ENCODE data around the gene ABCG4.
"Not testable (repeated sequence)": the region's sequence is repeated elsewhere in the genome, so short reads cannot be mapped to it uniquely, and the experiment has no call there.

The ABCG4 gene

DNA sequence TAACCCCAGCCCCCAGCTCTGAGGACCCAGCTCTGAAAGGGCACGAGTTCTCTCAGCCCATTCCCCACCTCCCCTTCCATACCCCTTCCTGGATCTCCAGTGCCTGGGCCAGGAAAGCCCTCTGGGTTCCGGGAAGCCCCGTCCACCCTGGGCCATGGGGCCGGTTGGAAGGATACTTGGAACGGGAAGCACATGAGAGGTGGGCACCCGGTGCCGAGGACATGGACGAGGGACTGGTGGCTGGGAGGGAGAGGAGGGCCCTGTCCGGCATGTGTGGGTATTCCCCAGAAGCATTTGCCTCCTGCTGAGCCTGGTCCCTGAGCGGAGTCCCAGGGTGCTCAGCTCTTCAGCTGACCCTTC is 32.6 kb upstream of the ABCG4 start:
- DNase-seq: no peak

DNA sequence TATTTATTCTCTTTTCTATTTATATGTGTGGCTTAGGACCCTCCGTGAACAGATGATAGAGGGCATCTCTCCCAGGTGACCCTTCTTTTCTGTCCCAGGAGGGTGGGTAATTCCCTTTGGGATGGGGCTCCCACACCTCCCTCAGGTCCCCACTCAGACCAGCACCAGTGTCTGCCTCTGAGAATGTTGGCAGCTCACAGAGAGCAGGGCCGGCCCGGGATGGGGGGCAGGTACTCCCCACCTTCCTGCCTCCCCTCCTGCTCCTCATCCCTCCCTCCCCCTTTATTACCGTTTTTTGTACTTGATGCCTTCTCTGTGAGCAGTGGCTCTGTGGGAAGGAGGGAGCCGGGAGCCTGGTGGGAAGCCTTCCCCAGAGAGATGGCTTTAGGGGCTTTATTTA is 32.3 kb upstream of the ABCG4 start:
- DNase-seq: no peak

DNA sequence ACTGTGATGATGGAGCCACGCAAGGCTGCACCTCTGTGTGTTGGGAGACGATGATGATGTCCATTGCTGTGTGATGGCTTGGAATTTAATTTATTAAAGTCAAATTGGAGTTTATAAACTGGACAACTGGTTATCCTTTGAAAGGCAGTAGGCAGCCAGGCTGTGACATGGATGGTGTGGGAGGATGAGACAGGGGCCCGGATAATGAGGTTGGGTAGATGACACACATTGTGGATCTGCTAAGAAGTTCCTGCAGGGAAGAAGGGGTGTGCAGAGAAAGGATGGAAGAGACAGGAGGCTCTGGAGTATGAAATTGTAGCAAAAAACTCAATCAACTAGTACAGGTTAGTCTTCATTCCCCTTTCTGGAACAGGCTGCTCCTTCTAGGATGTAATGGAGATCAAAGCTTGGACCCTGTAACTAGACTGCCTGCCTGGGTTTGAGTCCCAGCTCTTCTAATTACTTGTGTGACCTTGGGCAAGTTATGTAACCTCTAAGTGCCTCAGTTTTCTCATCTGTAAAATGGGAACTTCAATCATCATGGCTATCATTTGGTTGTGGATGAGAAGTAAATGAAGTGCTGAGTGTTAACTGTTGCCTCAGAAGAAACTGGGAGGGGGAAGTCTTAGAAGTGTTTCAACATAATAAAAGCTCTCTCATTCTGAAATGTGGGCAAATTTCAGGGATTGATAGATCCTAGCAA is 31.7 kb upstream of the ABCG4 start:
- DNase-seq: no peak

DNA sequence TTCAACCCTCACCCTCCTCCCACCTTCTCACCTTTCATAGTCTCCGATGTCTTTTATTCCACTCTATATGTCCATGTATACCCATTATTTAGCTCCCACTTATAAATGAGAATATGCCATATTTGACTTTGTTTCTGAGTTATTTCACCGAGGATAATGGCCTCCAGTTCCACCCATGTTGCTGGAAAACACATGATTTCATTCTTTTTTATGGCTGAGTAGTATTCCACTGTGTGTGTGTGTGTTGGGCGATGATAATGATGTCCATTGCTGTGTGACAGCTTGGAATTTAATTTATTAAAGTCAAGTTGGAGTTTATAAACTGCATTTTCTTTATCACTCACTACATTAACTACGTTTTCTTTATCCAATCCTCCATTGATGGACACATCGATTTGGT is 30.6 kb upstream of the ABCG4 start:
- DNase-seq: no peak

DNA sequence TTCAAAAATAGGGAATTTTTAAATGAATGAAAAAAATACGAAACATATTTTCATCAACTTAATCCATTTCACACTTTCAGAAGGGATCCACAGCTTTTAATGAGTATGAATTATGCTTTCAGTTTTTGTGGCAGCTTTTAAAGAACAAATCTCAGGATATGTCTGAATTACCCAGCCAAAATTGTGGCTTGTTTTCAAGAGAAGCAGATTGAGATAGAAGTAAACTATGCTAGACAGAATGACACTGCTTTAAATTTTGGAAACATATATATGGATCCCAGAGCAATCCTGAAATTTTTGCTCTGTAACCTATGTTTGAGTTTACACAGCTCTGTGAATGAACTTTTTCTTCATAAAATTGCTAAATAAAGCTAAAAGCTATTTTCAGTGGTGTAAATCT is 29.9 kb upstream of the ABCG4 start:
- no peak for DNase-seq

DNA sequence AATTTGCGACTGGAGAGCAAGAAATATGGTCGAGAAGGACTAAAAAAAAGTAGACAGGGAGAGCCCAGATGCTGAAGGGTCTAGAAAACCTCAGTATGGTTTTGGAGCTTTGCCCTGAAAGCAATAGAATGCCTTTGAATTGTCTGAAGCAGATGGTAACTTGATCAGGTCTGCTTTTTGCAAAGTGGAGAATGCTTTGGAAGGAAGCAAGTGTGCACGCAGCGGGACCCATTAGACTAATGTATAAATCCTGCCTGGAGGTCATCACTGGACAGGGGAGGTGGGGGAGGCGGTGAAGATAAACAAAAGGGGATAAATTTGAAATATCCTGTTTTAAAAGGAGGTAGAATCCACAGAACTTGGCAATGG is 28.2 kb upstream of the ABCG4 start:
- DNase-seq: no peak

DNA sequence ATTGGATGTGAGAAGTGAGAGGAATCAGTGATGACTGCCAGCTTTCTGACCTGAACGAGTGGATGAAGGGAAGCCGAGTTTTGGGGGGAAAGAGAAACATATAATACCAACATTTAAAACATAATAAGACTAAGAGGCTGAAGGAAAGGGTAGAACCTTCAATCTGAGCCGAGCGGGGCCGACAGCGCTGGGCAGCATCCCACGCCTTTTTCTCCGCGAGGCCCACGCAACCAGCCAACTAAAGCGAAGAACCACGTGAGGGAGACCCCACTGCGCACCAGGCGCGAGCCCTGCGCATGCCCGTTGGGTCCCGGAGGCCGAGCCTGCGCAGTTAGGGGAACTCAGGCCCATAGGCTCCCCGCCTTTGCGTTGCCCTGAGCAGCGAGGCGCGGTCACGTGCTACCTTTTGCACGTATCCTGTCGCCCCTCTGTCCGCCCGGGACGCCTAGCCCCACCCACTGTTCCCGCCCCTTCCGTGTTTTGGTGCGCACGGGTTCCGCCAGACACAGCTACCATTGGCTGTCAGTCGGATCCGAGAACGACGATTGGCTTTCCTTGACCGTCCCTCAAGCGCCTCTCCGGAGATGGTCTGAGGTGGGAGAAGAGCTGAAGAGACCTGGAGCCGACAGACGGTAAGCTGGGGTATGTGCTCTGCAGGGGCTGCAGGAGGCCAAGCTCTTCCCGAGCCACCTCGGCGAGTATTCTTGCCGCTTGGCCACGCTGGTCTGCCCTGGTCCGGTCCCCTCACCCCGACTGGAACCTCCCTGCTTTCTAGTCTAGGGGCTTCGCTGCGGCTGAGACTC is 27.6 kb upstream of the ABCG4 start, which contains the start of gene HINFP:
TSS of gene HINFP (plus strand) at position 573 of the 803 bp plus-strand sequence. CDS start 5,365 bp downstream, outside the sequence.
- DNase-seq: peak; percentile 99

DNA sequence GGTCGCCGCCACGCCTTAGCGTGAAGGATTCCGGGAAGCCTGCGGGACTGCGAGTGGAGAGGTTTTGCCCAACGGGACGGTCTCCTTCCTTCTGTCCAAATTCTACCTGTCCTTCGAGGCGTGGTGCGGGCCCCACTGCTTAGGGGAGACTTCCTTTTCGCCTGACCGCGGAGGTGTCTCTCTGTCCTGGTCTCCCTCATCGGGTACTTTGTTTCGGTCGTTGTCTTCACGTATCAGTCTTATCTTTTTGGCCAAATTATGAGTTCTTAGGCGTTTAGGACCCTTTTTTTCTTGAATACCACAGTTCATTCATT is 27.1 kb upstream of the ABCG4 start:
- no peak for DNase-seq

DNA sequence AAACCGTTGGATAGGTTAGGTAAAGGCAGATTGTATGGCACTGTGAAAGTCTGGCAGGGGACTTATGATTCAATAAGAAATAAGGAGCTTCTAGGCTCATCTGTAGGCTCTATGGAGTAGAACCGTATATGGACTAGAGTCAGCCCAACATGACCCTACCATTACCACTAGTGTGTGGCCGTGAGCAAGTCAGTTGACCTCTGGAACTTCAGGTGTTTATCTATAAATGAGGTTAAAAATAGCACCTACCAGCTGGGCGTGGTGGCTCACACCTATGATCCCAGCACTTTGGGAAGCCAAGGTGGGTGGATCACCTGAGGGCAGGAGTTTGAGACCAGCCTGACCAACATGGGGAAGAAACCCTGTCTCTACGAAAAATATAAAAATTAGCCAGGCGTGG is 23.0 kb upstream of the ABCG4 start:
- DNase-seq: no peak

DNA sequence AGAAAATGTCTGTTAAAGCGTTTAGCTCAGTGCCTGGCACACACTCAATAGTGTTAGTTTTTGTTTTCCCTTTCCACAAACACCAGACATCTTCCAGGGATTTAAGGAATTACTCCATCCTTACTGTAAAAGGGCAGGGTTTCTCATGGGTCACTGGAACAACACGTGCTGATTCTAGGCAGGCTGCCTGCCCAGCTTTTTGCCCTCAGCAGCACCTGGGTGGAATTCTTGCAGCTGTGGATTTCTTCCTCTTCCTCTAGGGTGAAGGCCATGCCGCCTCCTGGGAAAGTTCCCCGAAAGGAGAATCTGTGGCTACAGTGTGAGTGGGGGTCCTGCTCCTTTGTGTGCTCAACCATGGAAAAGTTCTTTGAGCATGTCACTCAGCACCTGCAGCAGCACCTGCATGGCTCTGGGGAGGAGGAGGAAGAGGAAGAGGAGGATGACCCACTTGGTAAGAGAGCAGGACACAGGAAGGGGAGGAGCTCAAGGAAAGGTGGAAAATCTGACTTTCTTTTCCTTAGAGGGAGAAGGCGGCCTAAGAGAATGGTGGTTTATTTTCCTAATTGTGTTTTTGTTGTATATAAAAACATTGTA is 22.1 kb upstream of the ABCG4 start:
- DNase-seq: no peak

DNA sequence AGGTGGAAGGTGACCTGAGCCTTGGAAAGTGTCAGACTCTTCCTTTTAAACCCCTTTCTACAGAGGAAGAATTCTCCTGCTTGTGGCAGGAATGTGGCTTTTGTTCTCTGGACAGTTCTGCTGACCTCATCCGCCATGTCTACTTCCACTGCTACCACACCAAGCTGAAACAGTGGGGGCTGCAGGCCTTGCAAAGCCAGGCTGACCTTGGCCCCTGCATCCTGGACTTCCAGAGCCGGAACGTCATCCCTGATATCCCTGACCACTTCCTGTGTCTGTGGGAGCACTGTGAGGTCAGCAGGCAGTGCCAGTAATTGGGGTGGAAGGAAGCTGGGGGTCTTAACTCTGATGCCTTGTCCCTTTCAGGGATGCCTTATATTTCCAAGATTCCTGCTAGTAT is 18.2 kb upstream of the ABCG4 start:
- DNase-seq: no peak

DNA sequence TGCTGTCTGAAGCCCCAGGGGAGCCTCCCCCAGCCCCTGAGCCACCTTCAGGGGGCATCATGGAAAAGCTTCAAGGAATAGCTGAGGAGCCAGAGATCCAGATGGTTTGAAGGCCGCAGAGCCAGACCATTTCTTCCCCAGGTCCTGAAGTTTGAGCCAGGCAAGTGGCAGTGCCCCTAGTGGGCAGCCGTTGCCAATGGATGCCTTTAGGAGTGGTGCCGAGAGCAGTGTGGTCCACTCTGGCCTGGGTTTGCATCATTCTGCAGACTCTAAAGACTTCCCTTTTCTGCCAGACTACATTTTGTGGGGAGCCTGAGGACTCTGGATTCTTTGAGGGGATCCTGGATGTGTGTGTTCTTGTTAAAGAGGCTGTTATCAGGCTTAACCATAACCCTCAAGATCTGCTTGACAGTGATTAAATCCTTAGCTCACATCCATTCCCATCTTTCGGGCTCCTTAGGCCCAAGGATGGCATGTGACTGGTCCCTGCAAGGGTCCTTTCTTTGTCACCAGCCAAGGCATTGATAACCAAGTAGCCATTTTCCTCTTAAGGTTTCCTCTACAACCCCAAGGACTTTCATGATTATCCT is 14.4 kb upstream of the ABCG4 start:
- no peak for DNase-seq

DNA sequence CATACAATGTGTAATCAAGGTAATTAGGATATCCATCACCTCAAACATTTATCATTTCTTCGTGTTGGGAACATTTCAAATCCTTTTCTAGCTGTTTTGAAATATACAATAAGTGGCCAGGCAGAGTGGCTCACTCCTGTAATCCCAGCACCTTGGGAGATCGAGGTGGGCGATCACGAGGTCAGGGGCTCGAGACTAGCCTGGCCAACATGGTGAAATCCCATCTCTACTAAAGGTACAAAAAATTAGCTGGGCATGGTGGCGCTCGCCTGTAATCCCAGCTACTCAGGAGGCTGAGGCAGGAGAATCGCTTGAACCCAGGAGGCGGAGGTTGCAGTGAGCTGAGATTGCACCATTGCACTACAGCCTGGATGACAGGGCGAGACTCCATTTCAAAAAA is 9.6 kb upstream of the ABCG4 start:
- not testable (repeated sequence) for DNase-seq

DNA sequence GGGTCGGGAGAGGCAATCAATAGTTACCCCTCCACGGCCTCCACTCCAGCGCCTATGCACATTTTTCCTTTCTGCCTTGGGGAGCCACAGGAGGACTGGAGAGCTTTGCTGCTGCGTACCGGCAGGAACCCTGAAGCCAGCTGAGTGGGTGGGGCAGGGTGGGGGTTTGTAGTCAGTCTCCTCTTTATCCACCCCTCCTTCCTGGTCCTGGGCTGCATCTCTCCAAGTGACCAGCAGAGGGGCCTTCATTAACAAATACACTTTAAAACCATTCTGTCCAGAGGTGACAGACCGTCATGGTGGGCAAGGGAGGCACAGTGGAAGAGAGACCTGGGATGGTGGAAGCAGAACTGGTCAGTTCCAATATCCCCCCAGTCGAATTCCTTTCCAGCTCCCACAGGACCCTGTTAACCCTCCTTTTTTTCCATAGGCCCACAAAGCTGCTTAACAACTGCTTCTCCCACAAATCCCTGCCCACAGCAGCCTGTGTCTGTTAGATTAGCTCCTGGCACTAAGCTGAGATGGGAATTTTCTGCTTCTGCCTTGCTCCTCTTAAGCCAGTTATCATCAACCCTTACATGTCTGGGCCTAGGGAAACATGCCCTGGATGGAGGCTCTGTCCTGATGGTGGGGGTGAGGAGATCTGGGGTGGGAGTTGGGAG is 3.9 kb upstream of the ABCG4 start:
- no peak for DNase-seq

DNA sequence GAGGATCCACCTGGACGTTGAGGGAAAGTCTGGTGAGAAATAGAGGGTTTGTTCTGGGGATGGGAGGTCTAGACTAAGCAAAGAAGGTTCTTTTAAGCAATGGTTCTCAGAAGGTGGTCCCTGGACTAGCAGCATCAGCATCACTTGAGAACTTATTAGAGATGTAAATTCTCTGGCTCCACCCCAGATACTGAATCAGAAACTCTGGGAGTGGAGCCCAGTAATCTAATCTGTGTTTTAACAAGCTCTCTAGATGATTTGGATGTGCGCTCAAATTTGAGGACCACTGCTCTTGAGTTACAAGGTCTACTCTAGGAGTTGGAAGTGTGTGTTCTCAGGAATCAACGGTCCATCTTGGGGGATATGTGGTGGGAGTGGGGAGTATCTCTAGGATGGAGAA is 3.3 kb upstream of the ABCG4 start:
- DNase-seq: no peak

DNA sequence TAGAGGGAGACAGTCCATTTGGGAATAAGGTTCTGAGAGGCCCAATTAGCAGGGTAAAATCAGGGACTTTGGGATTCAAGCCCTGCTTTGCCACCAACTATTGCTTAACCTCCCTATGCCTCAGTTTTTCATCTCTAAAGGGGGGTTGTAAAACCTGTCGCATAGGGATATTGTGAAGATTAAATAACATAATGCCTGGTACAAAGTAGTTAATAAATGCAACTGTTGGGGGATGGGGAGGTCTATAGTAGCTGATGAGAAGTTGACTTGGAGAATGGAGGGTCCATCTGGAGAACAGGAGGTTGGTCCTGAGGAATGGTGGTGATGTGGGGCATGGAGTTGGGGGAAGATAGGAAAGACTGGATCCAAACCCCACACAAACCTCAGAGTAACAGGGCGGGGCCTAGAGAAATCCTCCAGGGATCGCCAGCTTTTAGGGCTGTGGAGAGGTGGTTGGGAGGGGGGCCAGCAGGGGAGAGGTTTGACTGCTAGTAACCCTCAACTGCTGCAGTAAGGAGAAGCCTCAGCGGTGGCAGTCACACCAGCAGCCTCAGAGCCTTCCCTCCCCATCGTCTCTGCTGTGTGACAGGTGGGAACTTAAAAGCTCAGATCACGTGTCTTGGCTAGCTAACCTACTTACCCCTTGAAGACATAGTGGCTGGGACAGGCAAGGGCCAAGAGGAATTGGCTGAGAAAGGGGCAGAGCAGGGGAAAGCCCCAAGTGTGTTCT is 1.1 kb upstream of the ABCG4 start:
- no peak for DNase-seq

DNA sequence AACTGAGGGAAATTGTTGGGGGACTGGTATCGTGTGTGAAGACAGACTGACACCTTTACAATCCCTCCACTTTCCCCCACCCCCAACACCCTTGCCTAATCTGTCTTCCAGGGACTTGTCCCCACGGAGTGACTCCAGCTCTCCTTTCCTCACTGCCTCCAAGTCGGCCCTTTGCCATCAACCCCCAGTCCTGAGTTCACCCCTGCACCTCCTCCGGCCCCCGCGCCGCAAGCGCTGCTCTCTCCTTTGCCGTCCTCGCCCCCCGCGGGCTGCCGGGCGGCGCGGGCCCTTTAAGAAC is 183 bp upstream of the ABCG4 start:
- no peak for DNase-seq

DNA sequence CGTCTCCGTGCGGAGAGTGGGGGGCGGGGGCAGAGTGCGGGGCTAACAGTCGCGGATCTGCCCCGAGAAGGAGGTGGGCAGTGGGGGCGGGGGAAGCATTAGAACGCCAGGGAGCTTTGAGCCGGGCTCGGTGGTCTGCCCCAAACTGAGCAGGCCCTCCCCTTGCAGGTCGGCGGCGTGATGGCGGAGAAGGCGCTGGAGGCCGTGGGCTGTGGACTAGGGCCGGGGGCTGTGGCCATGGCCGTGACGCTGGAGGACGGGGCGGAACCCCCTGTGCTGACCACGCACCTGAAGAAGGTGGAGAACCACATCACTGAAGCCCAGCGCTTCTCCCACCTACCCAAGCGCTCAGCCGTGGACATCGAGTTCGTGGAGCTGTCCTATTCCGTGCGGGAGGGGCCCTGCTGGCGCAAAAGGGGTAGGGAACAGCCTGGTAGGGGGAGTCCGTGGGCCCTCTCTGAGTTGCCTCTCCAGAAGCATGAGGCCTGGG is 979 bp downstream of the ABCG4 start:
- DNase-seq: no peak

DNA sequence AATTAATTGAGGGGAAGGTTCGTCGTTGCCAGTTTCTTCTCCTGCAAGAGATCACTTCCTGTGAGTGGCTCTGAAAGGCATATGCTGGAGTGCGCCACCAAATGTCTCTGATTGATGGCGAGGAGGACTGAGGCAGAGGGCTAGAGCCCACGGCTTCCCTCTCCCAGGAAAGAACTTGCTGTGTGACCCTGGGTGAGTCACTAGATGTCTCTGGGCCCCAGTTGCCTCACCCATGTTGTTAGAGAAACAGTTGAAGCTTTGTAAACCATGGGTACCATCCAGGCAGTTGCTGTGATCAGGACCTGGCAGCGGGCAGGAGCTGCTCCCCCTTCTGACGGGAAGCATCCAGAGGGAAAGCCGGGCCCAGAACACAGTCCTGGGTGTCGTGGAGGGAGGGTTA is 3.2 kb downstream of the ABCG4 start:
- DNase-seq: no peak

DNA sequence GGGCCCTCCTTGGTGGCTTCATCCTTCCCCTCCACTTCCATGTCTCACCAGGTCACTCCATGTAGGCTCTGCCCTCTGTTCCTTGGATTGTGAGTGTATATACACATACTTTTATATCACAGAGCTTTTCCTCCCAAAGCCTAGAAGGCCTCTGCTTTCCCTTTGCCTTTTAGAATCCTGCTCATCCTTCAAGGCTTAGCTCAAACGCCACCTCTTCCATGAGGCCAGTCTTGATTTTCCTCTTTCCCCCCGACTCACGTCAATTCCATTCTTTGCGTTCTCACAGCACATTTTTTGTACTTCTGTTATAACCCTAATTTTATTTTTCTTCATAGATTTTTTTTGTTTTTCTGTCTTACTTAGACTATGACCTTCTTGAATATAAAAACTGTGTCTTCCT is 3.8 kb downstream of the ABCG4 start:
- no peak for DNase-seq

DNA sequence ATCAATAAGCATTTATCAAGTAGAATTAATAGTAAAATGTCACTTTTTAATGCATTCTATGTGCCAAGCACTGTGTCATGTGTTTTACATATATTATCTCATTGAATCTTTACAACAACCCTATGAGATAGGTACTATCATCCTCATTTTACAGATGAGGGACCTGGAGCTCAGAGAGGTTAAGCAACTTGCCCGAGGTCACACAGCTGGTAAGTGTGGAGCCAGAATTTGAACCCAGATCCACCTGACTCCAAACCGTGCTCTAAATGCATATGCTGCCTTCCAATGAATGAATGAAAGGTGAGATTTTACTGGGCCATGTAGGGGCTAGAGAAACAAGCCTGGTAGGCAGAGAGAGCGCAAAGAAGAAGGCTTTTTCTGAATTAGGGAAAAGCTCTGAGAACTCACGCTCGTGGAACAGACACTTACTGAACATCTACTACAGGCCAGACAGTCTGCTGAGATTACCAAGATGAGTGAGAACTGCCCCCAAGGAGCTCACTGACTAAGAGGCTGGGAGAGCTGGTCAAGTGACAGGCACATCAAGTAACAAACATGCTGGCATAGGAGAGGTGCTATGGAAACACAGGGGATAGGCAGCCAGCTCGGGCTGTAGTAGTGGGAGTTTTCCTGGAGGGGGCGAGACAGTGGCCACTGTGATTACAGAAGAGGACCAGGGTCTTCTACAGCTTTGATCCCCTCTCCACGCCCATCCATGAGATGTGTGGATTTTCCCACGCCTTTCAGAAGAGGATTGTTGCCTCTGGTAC is 4.4 kb downstream of the ABCG4 start:
- no peak for DNase-seq

DNA sequence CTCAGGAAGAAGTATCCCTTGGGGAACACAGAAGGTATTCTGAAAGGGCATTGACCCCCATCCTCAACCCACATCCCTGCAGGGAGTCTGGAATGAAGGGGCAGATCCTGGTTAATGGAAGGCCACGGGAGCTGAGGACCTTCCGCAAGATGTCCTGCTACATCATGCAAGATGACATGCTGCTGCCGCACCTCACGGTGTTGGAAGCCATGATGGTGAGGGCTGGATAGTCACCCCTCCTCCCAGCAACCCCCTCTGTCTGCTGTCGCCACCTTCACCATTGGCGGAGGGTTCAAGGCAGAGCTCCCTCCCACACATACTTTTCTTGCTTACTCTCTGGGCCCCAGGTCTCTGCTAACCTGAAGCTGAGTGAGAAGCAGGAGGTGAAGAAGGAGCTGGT is 5.3 kb downstream of the ABCG4 start:
- no peak for DNase-seq
